CD4-positive, alpha-beta T cell (primary cell): ENCODE measurements around the gene FNIP1. TPM values are rescaled to one million over a fixed set of nuclear protein-coding genes. Genes with fewer than 3 reads are reported as not detected.

ENCODE experiments used
- ATAC-seq: fragments of 200-7000 bp; cut with Tn5 transposase; one replicate; pipeline ENCODE4 v1.10.0; 2022; ENCODE audit warnings: mild to moderate bottlenecking; ENCODE audit not compliant: poor library complexity
- CTCF ChIA-PET: fragments of 350-600 bp; sonication (Branson Sonifier 250); formaldehyde crosslinking; loops from one replicate; lab custom pipeline; 2021; ENCODE audit warnings: antibody characterized with exemption, inconsistent platforms; lab: Charles Lee
- POLR2A ChIA-PET: fragments of 350-600 bp; sonication (Branson Sonifier 250); formaldehyde crosslinking; loops from one replicate; lab custom pipeline; 2021; ENCODE audit warnings: antibody characterized with exemption, inconsistent platforms; lab: Charles Lee
- DNase-seq, 14 experiments: peaks; one replicate each; pipeline ENCODE4 v3.0.0-alpha.2; 2013 to 2020; ENCODE audit warnings: mixed read lengths in 2 of 14
- H3K27ac ChIP-seq, 2 donors: one replicate each; pipeline versions ENCODE4 v1.5.1 to v1.7.0; 2013; ENCODE audit warnings: low read length in 2 of 2, low read depth in 1 of 2, mild to moderate bottlenecking in 1 of 2
- H3K27me3 ChIP-seq, 2 experiments: 1 replicate in 1 of 2; 2 replicates in 1 of 2; pipeline versions ENCODE4 v1.6.1 to v1.7.0; 2013; ENCODE audit warnings: low read length in 2 of 2, control low read depth in 1 of 2, mild to moderate bottlenecking in 1 of 2, moderate library complexity in 1 of 2; ENCODE audit not compliant: insufficient read depth in 2 of 2, control insufficient read depth in 1 of 2
- H3K36me3 ChIP-seq: one replicate; pipeline ENCODE4 v1.6.1; 2013; ENCODE audit warnings: low read length, control low read depth; ENCODE audit not compliant: insufficient read depth
- H3K4me1 ChIP-seq: one replicate; pipeline ENCODE4 v1.6.1; 2013; ENCODE audit warnings: low read length, control low read depth; ENCODE audit not compliant: insufficient read depth
- H3K4me3 ChIP-seq: one replicate; pipeline ENCODE4 v1.5.1; 2013; ENCODE audit warnings: mild to moderate bottlenecking, low read length, moderate library complexity
- H3K9me3 ChIP-seq, 2 experiments: 1 replicate in 1 of 2; 2 replicates in 1 of 2; pipeline versions ENCODE4 v1.6.1 to v1.7.0; 2013; ENCODE audit warnings: low read length in 2 of 2, mild to moderate bottlenecking in 2 of 2, control low read depth in 1 of 2, moderate library complexity in 1 of 2; ENCODE audit not compliant: control insufficient read depth in 1 of 2, insufficient read depth in 1 of 2
- H3K27ac Mint-ChIP-seq: one replicate; pipeline ENCODE4 v1.8.0; 2020; ENCODE audit warnings: mixed read lengths
- H3K27me3 Mint-ChIP-seq: one replicate; pipeline ENCODE4 v1.8.0; 2021; ENCODE audit warnings: mixed read lengths
- H3K36me3 Mint-ChIP-seq: one replicate; pipeline ENCODE4 v1.8.0; 2021; ENCODE audit warnings: low read depth, mixed read lengths
- H3K4me1 Mint-ChIP-seq: one replicate; pipeline ENCODE4 v1.8.0; 2021; ENCODE audit warnings: low read depth, mixed read lengths
- H3K4me3 Mint-ChIP-seq: one replicate; pipeline ENCODE4 v1.8.0; 2020; ENCODE audit warnings: mild to moderate bottlenecking, mixed read lengths
- H3K9me3 Mint-ChIP-seq: one replicate; pipeline ENCODE4 v1.8.0; 2020; ENCODE audit warnings: mixed read lengths
- CTCF ChIP-seq: fragments of 200-600 bp; IDR thresholded peaks from one replicate; pipeline ENCODE4 v1.8.0; 2022; ENCODE audit warnings: antibody characterized with exemption, mild to moderate bottlenecking
- intact Hi-C, 2 experiments: fragments of 100-400 bp; cut with DNase I in 1 of 2; cut with micrococcal nuclease in 1 of 2; formaldehyde crosslinking; loops; one replicate each; pipeline versions ENCODE4 v1.15.1 to v1.9.0; 2023 to 2025; cut with DNase I, micrococcal nuclease
- total RNA-seq, 174 experiments: library from RNA in 2 of 174; stranded (reverse) in 2 of 174; gene quantifications; one replicate each; pipeline ENCODE4 v1.2.3 and lab custom pipeline; 2021 to 2026

Gene FNIP1
- total RNA-seq, 2 experiments from 2014 or later, result 34.5 to 34.7 TPM

GRCh38 chr5:131751506-131751905, 45.3 kb downstream of the FNIP1 start:
- no peak overlapping the region for H3K4me3 Mint-ChIP-seq
- H3K27me3 ChIP-seq, result no peaks in the 10 kb centered on the region
- H3K9me3 Mint-ChIP-seq, result no peaks in the 10 kb centered on the region
- H3K27ac Mint-ChIP-seq, result peak overlapping the region; percentile 53
- H3K4me3 ChIP-seq, result no peak overlapping the region
- POLR2A ChIA-PET, result interaction anchor here (1.1 to 2.0 kb wide), 3 partner anchors 30 to 116 kb away, joined by 3 to 11 read pairs (median 3); partner anchors contain the start of gene FNIP1
- peaks cover 3% of the 10 kb centered on the region for H3K4me1 ChIP-seq
- H3K36me3 ChIP-seq, result no peaks in the 10 kb centered on the region
- TF ChIP-seq CTCF, result no peak
- ATAC-seq, result no peak
- no peak overlapping the region for H3K27ac ChIP-seq
- intact Hi-C loops, result no loop called here
- H3K4me1 Mint-ChIP-seq, result peaks cover 40% of the 10 kb centered on the region
- H3K36me3 Mint-ChIP-seq, result peaks cover 6% of the 10 kb centered on the region
- no peaks in the 10 kb centered on the region for H3K27me3 Mint-ChIP-seq
- CTCF ChIA-PET, result interaction anchor here (0.8 to 1.3 kb wide), 3 partner anchors 9 to 14 kb away, joined by 3 to 5 read pairs (median 4); no protein-coding TSS in a partner anchor
- peaks cover 0 to 8% of the 10 kb centered on the region in 2 experiments for H3K9me3 ChIP-seq
- DNase-seq, result no peak

DNA sequence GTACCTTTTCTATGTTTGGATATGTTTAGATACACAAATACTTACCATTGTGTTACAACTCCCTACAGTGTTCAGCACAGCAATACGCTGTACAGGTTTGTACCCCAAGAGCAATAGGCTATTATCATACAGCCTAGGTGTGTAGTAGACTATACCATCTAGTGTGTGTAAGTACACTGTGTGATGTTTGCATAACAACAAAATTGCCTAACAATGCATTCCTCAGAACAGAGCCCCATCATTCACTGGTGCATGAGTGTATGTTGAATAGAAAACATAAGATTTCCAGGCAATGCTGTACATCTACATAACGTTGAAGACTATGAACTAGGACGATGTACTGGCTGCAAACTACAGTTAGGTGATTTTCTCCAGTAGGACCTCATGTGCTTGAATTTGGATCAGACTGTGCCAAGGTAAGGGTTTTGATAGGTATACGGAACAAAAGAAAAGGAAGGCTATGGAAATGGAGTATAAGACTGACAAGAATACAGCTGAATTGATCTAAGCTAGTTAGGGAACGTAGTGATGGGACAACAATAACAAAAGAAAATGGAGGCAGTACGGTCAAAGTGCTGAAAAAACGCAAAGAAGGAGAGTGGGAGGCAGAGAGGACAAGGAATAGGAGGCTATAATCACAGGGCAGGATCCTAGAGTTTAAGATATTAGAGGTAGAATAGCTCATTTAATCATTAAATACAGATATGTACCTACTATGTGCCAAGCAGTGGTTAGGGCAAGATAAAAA, 46.9 kb downstream of the FNIP1 start:
- Mint-ChIP-seq H3K27ac (peak overlapping the region; percentile 22), H3K4me3 (no peak overlapping the region), H3K9me3 (no peaks in the 10 kb centered on the region), H3K36me3 (peaks cover 11% of the 10 kb centered on the region), H3K27me3 (no peaks in the 10 kb centered on the region), H3K4me1 (peaks cover 40% of the 10 kb centered on the region)
- no peak overlapping the region for H3K4me3 ChIP-seq
- H3K27ac ChIP-seq, result no peak overlapping the region
- DNase-seq, result no peak
- intact Hi-C loops, result no loop called here
- no peaks in the 10 kb centered on the region for H3K36me3 ChIP-seq
- H3K9me3 ChIP-seq, result peaks cover 0 to 8% of the 10 kb centered on the region in 2 experiments
- peaks cover 3% of the 10 kb centered on the region for H3K4me1 ChIP-seq
- ATAC-seq, result no peak
- TF ChIP-seq CTCF, result no peak
- CTCF ChIA-PET, result interaction anchor here (1.3 to 1.5 kb wide), 3 partner anchors 8 to 30 kb away, joined by 3 to 5 read pairs (median 4); no protein-coding TSS in a partner anchor
- H3K27me3 ChIP-seq, result no peaks in the 10 kb centered on the region
- POLR2A ChIA-PET, result interaction anchor here (1.1 to 2.0 kb wide), 2 partner anchors 31 to 47 kb away, joined by 3 to 11 read pairs; partner anchors contain the start of gene FNIP1

GRCh38 chr5:131749138-131749537, 47.7 kb downstream of the FNIP1 start:
- CTCF ChIA-PET, result no interaction called here
- intact Hi-C loops, result no loop called here
- H3K27ac Mint-ChIP-seq, result no peak overlapping the region
- H3K36me3 ChIP-seq, result peaks cover 1% of the 10 kb centered on the region
- no peaks in the 10 kb centered on the region for H3K27me3 ChIP-seq
- peak overlapping the region in 1 of 2 donors; percentile 18 for H3K27ac ChIP-seq
- ATAC-seq (no peak), DNase-seq (no peak)
- H3K4me1 ChIP-seq, result peaks cover 3% of the 10 kb centered on the region
- no peak overlapping the region for H3K4me3 Mint-ChIP-seq
- H3K9me3 ChIP-seq, result peaks cover 0 to 8% of the 10 kb centered on the region in 2 experiments
- no peaks in the 10 kb centered on the region for H3K9me3 Mint-ChIP-seq
- no peaks in the 10 kb centered on the region for H3K27me3 Mint-ChIP-seq
- peaks cover 39% of the 10 kb centered on the region for H3K4me1 Mint-ChIP-seq
- no peak for TF ChIP-seq CTCF
- peaks cover 16% of the 10 kb centered on the region for H3K36me3 Mint-ChIP-seq
- H3K4me3 ChIP-seq, result no peak overlapping the region
- POLR2A ChIA-PET, result interaction anchor here (2.1 kb wide), 1 partner anchor 48 kb away, joined by 15 read pairs; the partner anchor contains the start of gene FNIP1
